Breast epithelium (tissue), 4 donors: ENCODE results near the gene CUL7. TPM values are rescaled to one million over a fixed set of nuclear protein-coding genes. Genes with fewer than 3 reads are reported as not detected.
A peak's percentile ranks its signal among the peaks of the same experiment; 100 is the strongest.

Source experiments
- DNase-seq, 2 donors: peaks; one replicate each; pipeline ENCODE4 v3.0.0-alpha.2; 2019; ENCODE audit warnings: low spot score in 2 of 2
- H3K27ac ChIP-seq, 2 donors: fragments of 200-600 bp; sonication (generic) in 1 of 2; one replicate each; pipeline ENCODE4 v1.5.1; 2016 to 2019; ENCODE audit warnings: mild to moderate bottlenecking in 1 of 2
- H3K27me3 ChIP-seq, 2 donors: fragments of 200-600 bp; sonication (generic) in 1 of 2; one replicate each; pipeline versions ENCODE4 v1.5.1 to v1.6.0; 2017 to 2019; ENCODE audit warnings: control low read depth in 1 of 2, mild to moderate bottlenecking in 1 of 2
- H3K36me3 ChIP-seq: fragments of 200-600 bp; one replicate; pipeline ENCODE4 v1.5.1; 2019
- H3K4me1 ChIP-seq, 2 donors: fragments of 200-600 bp; sonication (generic); one replicate each; pipeline ENCODE4 v1.5.1; 2016 to 2019; ENCODE audit warnings: control low read depth in 1 of 2
- H3K4me3 ChIP-seq, 3 donors: fragments of 200-600 bp; sonication (generic); 1 replicate in 2 of 3; 2 replicates in 1 of 3; pipeline ENCODE4 v1.5.1; 2016 to 2019; ENCODE audit warnings: mild to moderate bottlenecking in 3 of 3, moderate library complexity in 2 of 3
- H3K9me3 ChIP-seq, 2 donors: fragments of 200-600 bp; sonication (generic) in 1 of 2; one replicate each; pipeline ENCODE4 v1.5.1; 2016 to 2019; ENCODE audit warnings: control low read depth in 1 of 2
- POLR2A ChIP-seq: fragments of 450-650 bp; IDR thresholded peaks from one replicate; pipeline ENCODE4 v1.6.1; 2016; ENCODE audit warnings: antibody characterized with exemption, mild to moderate bottlenecking, moderate library complexity
- POLR2AphosphoS5 ChIP-seq, 3 donors: sonication (generic); formaldehyde crosslinking; IDR thresholded peaks; one replicate each; pipeline ENCODE4 v1.6.1; 2017; ENCODE audit warnings: antibody characterized with exemption in 3 of 3
- intact Hi-C: fragments of 100-400 bp; cut with DNase I; formaldehyde crosslinking; loops from one replicate; pipeline ENCODE4 v1.15.1; 2023; ENCODE audit warnings: low total_unique reads
- total RNA-seq, 3 donors: library from RNA; depleted of rRNA; stranded (reverse); fragments of >200 nt; gene quantifications; one replicate each; pipeline ENCODE4 v1.1.0, GENCODE V29; 2016
- TF ChIP-seq, protein P1 (sequence below), 3 donors: fragments of 450-650 bp; IDR thresholded peaks; one replicate each; pipeline ENCODE4 v1.5.1; 2016 to 2017; ENCODE audit warnings: antibody characterized with exemption in 3 of 3, mild to moderate bottlenecking in 3 of 3, moderate library complexity in 3 of 3

The CUL7 gene
- total RNA-seq, 3 donors from 2014 or later = 12.6 to 21.4 (median 19.3) TPM

DNA sequence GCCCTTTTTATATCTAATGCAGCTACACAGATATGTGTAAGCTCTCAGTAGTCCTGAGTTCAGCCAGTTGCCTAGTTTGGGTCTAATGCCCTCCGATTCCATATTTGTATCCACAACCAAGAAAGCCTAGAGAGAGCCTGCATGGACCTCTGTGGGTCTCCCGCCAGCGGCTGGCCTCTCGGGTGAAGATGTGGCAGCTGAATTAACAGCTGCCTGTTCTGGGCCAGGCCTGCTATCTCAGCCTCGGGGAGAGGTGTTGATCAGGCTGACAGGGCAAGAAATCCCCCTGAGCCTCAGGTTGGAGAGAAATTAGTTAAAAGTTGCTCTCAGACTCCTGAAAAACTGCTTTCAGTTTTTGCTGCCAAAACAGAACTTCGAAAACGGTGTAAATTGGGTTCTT is 42.3 kb upstream of the CUL7 start:
- Histone ChIP-seq H3K4me3 (peak overlapping the region in 1 of 3 donors; percentile 44), H3K4me1 (peaks cover 7 to 31% of the 10 kb centered on the region in 2 donors), H3K9me3 (no peaks in the 10 kb centered on the region), H3K27me3 (no peaks in the 10 kb centered on the region), H3K27ac (peak overlapping the region; percentile 86 to 92), H3K36me3 (no peaks in the 10 kb centered on the region)
- TF ChIP-seq POLR2AphosphoS5 (IDR thresholded peaks at IDR 0.05) (no peak), POLR2A (no peak)
- TF ChIP-seq, protein P1, sequence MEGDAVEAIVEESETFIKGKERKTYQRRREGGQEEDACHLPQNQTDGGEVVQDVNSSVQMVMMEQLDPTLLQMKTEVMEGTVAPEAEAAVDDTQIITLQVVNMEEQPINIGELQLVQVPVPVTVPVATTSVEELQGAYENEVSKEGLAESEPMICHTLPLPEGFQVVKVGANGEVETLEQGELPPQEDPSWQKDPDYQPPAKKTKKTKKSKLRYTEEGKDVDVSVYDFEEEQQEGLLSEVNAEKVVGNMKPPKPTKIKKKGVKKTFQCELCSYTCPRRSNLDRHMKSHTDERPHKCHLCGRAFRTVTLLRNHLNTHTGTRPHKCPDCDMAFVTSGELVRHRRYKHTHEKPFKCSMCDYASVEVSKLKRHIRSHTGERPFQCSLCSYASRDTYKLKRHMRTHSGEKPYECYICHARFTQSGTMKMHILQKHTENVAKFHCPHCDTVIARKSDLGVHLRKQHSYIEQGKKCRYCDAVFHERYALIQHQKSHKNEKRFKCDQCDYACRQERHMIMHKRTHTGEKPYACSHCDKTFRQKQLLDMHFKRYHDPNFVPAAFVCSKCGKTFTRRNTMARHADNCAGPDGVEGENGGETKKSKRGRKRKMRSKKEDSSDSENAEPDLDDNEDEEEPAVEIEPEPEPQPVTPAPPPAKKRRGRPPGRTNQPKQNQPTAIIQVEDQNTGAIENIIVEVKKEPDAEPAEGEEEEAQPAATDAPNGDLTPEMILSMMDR (IDR thresholded peaks at IDR 0.05) = no peak
- no peak for DNase-seq
- intact Hi-C loops = no loop called here

GRCh38 chr6:43093436-43094289 is 40.0 kb upstream of the CUL7 start:
- Histone ChIP-seq H3K4me1 (peaks cover 20 to 47% of the 10 kb centered on the region in 2 donors), H3K27ac (peak overlapping the region; percentile 64 to 92), H3K36me3 (no peaks in the 10 kb centered on the region), H3K4me3 (peak overlapping the region; percentile 34 to 61 (median 41)), H3K27me3 (no peaks in the 10 kb centered on the region), H3K9me3 (no peaks in the 10 kb centered on the region)
- intact Hi-C loops = no loop called here
- no peak for TF ChIP-seq POLR2A
- no peak for TF ChIP-seq POLR2AphosphoS5 (IDR thresholded peaks at IDR 0.05)
- TF ChIP-seq, protein P1 (IDR thresholded peaks at IDR 0.05) = no peak
- DNase-seq = peak in 1 of 2 donors; percentile 30

DNA sequence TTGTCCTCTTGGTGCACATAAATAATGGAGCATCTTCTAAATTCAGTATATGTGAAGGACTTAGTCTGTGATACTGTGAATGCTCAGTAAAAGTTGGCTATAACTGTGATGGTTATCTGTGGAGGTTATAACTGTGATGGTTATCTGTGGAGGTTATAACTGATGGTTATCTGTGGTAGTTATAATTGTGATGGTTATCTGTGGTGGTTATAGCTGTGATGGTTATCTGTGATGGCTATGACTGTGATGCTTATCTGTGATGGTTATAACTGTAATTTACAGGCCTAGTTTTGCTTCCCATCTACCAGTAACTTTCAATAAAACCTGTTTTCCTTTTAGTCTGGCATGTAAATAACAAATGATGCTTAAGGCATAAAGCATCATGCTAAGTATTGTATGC is 39.0 kb upstream of the CUL7 start:
- H3K4me3 ChIP-seq = no peak overlapping the region
- H3K36me3 ChIP-seq = no peaks in the 10 kb centered on the region
- H3K27ac ChIP-seq = peak overlapping the region; percentile 92 to 93
- no peaks in the 10 kb centered on the region for H3K27me3 ChIP-seq
- H3K9me3 ChIP-seq = no peaks in the 10 kb centered on the region
- peaks cover 20 to 40% of the 10 kb centered on the region in 2 donors for H3K4me1 ChIP-seq
- intact Hi-C loops = no loop called here
- DNase-seq = no peak
- TF ChIP-seq POLR2A = no peak
- TF ChIP-seq POLR2AphosphoS5 (IDR thresholded peaks at IDR 0.05) = no peak
- TF ChIP-seq, protein P1 (IDR thresholded peaks at IDR 0.05) = no peak

- TF ChIP-seq POLR2A = no peak
- no peak for TF ChIP-seq POLR2AphosphoS5 (IDR thresholded peaks at IDR 0.05)
- TF ChIP-seq, protein P1 (IDR thresholded peaks at IDR 0.05) = no peak
- intact Hi-C loops = no loop called here
- Histone ChIP-seq H3K27ac (peak overlapping the region; percentile 92 to 93), H3K4me1 (peaks cover 15 to 29% of the 10 kb centered on the region in 2 donors), H3K4me3 (no peak overlapping the region), H3K27me3 (no peaks in the 10 kb centered on the region), H3K36me3 (no peaks in the 10 kb centered on the region), H3K9me3 (no peaks in the 10 kb centered on the region)
- DNase-seq = no peak
Observed at GRCh38 chr6:43091436-43091991, 37.9 kb upstream of the CUL7 start.

DNA sequence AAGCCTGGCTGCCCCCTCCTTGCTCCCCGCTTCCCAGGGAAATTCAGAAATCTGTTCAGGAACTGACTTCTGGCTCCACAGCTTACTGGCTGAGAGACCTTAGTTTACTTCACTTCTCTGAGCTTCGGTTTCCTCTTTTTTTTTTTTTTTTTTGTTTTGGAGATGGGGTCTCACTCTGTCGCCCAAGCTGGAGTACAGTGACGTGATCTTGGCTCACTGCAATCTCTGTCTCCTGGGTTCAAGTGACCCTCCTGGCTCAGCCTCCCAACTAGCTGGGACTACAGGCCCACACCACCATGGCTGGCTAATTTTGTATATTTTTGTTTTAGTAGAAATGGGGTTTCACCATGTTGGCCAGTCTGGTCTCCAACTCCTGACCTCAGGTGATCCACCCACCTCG is 37.4 kb upstream of the CUL7 start:
- no peak for DNase-seq
- intact Hi-C loops = no loop called here
- peak overlapping the region; percentile 92 to 93 for H3K27ac ChIP-seq
- no peaks in the 10 kb centered on the region for H3K9me3 ChIP-seq
- TF ChIP-seq POLR2A (no peak), POLR2AphosphoS5 (IDR thresholded peaks at IDR 0.05) (no peak)
- TF ChIP-seq, protein P1 (IDR thresholded peaks at IDR 0.05) = no peak
- H3K27me3 ChIP-seq = no peaks in the 10 kb centered on the region
- no peaks in the 10 kb centered on the region for H3K36me3 ChIP-seq
- no peak overlapping the region for H3K4me3 ChIP-seq
- H3K4me1 ChIP-seq = peaks cover 13 to 26% of the 10 kb centered on the region in 2 donors
